NCI-H1105 (cell line): ENCODE results near the gene PRDX5.
A peak's percentile ranks its signal among the peaks of the same experiment; 100 is the strongest.

Source experiments
- DNase-seq: peaks from one replicate; lab custom pipeline; 2025; lab: John Stamatoyannopoulos, UW

Gene PRDX5

DNA sequence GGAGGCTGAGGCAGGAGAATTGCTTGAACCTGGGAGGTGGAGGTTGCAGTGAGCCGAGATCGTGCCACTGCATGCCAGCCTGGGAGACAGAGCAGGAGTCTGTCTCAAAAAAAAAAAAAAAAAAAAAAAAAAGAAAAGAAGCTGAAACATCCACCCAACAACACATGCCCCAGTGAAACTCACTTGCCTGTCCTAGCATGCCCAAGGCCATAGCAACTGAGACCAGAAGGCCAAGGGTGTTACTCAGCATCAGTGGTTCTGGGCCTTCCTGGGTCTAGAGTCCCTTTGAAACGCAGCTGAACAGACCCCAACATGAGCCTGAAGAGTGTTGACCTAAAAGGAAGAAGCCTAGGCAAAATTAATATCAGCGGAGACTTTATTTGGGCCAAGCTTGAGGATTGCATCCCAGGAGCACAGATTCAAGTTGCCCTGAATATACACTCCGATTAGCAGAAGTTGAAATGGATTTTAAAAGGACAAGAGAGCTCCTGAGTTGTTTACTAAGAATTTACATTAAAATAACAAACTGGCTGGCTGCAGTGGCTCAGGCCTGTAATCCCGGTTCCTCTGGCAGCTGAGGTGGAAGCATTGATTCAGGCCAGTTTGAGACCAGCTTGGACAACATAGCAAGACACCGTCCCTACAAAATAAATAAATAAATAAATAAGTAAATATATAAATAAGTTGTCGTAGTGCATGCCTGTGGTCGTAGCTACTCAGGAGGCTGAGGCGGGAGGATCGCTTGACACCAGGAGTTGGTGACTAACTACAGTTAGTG, 7.0 kb downstream of the PRDX5 start:
- DNase-seq: no peak

DNA sequence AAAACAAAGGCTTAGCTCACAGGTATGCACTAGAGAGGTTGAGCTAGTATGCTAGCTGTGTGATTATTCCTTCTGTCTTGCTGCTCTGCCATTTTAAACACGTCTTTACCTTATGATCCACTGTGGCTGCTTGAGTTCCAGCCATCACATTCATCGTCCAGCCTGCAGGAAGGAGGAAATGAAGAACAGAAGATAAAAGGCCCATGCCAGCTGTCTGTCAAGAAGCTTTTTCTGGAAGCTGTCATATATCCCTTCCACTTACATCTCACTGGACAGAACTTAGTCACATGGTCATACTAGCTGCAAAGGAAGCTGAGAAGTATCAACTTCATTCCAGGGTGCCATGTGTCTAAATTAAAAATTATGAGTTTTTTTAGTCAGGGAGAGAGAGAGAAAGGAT, 9.5 kb downstream of the PRDX5 start:
- no peak for DNase-seq

DNA sequence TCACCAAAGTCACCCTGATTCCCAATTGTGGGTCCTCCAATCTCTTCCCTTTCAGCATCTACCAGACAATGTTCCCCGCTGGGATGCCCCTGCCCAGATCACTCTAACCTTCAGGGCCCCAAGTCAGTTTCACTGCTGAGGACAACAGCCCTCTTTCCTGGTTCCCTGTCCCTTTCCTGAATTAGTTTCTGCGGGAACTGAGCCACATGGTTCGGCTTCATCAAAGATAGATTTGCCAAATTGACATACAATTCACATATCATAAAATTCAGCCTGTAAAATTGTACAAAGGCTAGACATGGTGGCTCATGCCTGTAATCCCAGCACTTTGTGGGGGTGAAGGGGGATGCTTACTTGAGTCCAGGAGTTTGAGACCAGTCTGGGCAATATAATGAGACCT, 10.1 kb downstream of the PRDX5 start:
- no peak for DNase-seq

DNA sequence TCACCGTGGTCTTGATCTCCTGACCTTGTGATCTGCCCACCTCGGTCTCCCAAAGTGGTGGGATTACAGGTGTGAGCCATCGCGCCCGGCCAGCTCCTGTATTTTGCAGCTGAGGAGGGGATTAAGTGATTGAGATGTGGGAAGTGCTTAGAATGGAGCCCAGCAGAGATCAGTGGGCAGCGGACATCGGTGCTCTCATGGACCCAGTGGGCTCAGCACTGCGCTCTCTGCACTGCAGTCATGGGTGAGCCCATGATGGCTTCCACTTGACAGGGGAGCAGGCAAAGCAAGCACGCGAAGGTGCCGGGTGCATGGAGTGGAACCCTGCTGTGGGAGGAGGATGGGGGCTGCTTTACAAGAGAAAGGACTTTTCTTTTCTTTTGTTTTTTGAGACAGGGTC, 13.0 kb downstream of the PRDX5 start:
- DNase-seq: no peak

DNA sequence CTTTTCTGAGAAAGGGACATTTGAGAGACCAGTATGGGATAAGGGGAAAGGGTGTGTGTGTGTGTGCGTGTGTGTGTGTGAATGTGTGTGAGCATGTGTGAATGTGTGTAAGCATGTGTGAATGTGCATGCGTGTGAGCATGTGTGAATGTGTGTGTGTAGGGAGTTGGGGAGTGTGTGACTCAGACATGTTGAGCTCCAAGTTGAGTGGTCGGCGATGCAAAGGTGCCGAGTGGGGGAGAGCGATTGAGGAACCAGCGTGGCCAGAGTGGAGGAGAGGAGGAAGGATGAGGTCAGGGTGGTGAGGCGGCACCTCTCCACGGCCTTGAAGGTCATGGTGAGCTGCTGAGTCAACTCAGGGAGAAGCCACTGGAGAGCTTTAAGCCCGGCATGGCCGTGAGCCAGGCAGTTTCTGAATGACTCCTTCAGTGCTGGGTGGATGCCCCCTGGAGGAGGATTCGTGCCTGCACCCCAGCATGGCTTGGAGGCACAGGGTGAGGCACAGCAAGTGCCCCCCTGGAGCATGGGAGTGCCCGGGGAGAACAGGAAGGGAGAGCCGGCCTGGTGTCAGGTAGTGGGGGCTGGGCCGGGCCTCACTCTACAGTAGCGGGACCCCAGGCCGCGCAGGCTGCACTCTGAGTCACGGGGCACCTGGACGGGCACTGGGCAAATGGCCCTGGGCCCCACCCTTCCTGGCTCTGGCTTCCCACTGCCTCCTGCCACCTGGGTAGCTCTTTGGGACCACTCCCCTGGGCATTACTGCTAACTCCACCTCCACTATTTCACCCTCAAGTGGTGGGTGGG, 13.8 kb downstream of the PRDX5 start:
- no peak for DNase-seq

DNA sequence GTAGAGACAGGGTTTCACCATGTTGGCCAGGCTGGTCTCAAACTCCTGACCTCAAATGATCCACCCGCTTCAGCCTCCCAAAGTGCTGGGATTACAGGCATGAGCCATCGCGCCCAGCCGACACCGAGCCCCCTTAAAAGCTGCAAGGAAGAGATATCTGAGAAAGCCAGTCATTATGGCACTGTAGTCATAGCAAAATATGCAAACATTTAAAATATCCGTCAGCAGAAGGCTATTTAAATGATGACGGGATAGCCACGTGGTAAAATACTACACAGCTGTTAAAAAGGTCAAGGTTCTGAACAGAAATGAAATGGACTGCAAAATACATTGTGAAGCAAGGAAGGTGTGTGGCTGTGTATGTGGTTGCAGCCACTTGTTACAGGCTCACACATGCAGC, 15.6 kb downstream of the PRDX5 start:
- no peak for DNase-seq

DNA sequence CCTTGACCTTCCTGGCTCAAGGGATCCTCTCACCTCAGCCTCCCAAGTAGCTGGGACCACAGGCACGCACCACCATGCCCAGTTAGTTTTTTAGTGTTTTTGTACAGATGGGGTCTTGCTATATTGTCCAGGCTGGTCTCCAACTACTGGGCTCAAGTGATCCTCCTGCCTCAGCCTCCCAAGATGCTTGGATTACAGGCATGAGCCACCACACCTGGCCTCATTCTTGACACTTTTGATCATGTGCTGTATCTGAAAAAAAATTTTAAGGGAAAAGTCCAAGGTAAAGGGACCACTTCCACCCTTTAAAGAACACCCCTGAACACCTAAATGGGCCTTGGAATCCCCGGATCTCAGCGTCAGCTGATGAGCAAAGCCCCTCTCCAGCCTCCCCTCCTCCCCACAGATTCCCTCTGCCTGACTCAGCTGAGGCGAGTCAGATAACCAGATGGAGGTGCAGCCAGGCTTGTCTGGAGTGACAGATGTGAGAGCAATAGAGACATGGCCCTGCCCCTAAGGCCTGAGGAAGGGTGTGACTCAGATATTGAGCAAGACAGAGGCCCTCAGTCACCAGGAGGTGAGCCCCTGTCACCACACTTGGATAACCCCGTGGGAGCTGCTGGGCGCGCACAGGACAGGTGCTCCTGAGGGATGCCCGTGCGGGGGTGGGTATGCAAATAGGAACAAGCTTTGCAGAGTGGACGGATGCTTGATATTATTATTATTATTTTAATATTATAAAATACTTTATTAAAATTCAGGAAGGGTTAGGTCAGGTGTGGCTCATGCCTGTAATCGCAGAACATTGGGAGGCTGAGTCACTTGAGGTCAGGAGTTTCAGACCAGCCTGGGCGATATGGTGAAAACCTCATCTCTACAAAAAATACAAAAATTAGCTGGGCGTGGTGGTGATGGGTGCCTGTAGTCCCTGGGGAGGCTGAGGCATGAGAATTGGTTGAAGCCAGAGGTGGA, 17.1 kb downstream of the PRDX5 start:
- DNase-seq: peak; percentile 33

DNA sequence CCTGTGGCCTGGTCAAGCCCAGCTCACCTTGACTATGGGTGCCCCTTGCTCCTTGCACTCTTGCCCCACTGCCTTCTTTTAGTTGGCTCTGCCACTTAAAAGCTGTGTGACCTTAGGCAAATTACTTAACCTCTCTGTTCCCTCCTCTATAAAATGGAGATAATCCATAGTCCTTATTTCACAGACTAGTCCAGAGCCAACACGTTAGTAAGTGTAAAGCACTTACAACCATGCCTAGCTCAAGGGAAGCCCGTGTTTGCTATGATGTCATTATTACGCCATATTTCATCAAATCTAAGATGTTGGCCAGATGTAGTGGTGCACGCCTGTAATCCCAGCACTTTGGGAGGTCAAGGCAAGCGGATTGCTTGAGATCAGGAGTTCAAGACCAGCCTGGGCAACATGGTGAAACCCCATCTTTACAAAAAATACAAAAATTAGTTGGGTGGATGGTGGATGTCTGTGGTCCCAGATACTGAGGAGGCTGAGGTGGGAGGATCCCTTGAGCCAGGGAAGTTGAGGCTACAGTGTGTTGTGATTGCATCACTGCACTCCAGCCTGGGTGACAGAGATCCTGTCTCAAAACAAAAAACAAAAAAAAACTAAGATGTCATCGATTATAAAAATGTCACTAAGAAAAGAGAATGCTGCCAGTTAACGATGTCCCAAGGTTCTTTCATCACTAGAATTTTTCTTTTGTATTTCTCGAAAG, 19.8 kb downstream of the PRDX5 start:
- no peak for DNase-seq

DNA sequence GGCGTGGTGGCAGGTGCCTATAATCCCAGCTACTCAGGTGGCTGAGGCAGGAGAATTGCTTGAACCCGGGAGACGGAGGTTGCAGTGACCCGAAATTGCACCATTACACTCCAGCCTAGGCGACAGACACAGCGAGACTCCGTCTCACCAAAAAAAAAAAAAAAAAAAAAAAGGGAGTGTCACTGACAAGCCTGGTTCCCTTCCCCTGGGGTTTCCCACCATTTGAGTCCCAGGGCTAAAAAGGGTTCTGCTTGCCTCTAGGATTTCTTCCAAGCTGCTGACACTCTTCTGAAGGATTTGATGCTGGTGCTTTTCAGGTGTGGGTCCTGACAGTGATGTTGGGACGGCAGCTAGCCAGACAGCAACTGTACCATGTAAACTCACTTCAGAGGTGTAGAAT, 20.8 kb downstream of the PRDX5 start:
- DNase-seq: no peak

DNA sequence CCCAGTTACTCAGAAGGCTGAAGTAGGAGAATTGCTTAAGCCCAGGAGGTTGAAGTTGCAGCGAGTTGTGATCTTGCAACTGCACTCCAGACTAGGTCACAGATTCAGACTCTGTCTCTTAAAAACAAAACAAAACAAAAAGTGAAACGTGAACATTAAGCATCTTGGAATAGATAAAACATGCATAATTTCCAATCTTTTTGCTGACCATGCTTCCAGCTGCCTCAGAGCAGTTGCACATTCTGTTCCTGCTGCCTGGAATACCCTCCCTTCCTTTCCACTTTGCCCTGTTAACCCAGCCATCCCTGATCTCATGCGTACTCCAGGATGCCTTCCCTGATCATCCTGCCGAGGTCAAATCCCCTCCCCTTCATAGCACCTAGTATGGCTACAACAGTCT, 21.4 kb downstream of the PRDX5 start:
- no peak for DNase-seq

DNA sequence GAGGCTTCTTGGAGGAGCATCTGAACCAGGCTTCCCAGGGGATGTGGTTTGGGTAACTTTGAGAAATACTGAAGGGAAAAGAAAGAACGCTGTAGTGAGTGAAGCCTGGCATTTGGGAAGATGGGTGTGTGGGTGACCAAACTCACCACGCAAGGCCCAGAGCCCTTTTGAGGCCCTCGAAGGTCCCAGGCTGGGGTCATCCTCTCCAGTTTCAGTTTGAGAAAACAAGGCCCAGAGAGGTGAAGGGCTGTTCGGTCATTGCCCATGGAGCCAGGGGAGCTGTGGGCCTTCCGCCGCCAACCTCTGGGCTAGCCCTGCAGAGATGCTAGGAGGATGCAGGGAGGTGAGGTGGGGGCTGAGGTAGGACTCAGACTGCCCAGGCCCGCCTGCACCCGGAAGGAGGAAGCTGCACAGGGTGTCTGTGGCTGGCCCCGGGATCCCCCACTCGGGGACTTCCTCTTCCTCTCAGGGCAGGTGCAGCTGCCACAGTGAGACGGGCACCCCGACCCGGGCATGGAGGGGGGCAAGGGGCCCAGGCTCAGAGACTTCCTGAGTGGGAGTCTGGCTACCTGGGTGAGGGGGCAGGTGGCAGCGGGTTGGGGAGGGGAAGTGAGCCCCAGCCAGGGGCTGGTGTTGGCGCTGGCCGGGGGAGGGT, 22.0 kb downstream of the PRDX5 start, which contains the start of gene CCDC88B:
Gene CCDC88B (plus strand): TSS at position 451 of the 655 bp plus-strand sequence. CDS start 63 bp downstream, at position 514.
- DNase-seq: no peak

DNA sequence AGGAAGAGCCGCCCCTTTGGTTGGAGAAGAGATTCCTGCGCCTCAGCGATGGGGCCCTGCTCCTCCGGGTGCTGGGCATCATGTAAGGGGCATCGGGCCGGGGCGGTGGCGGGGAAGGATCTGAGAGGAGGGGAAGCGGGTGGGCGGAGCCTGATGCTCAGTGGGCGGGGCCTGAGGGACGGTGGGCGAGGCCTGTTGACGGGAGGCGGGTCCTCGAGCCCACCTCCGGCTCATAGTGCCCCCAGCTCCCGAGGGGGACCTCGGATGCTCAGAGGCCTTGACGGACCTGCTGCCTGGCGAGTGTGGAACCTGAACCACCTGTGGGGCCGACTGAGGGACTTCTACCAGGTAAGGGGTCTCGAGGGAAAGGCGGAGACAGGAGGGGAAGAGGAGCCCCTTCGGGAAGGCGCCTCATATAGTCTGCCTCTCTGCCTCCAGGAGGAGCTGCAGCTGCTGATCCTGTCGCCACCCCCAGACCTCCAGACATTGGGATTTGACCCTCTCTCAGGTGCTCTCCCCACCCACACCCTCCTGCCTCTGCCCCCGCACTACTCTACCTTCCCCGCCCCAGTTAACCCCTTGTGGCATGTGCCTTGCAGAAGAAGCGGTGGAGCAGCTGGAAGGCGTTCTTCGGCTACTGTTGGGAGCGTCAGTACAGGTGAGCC, 22.9 kb downstream of the PRDX5 start:
- no peak for DNase-seq

DNA sequence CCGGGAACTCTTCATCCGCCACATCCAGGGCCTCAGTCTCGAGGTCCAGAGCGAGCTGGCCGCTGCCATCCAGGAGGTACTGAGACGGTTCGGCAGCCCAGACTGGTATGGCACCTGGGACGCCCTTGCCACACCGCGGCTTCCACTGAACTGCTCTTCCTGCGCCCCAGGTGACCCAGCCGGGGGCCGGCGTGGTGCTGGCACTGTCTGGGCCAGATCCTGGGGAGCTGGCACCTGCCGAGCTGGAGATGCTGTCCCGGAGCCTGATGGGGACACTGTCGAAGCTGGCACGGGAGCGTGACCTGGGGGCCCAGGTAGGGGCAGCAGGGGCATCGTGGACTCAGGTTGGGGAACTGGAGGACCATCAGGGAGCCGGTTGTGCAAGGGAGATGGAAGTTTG, 23.5 kb downstream of the PRDX5 start:
- no peak for DNase-seq

DNA sequence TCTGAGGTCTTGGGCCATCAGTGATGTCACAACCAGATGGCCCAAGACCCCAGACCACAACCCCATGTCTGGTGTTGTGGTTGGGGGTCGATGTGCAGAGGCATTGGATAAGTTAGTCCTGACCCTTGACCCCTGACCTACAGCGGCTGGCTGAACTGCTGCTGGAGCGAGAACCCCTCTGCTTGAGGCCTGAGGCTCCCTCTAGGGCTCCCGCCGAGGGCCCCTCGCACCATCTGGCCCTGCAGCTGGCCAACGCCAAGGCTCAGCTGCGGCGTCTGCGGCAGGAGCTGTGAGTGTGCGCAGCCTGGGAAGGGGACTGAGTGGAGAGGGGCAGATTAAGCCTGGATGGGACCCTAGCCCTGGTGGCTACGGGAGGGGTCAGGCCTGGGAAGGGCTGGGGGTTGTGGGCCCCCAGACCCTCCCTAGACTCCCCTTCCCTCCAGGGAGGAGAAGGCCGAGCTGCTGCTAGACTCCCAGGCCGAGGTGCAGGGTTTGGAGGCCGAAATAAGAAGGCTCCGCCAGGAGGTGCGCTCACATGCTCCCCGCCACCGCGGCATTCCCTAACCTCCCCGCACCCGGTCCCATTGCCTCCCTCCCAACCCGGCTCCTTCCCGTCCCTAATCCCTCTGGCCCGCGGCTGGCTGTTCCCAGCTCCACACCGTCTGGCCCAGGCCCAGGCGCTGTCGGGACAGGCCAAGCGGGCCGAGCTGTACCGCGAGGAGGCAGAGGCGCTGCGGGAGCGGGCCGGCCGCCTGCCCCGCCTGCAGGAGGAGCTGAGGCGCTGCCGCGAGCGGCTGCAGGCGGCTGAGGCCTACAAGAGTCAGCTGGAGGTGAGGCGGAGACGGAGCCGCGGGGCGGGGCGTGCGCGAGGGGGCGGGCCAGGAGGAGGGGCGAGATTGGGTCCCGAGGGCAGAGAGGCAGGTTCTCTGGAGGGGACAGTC, 24.2 kb downstream of the PRDX5 start:
- DNase-seq: peak; percentile 44

DNA sequence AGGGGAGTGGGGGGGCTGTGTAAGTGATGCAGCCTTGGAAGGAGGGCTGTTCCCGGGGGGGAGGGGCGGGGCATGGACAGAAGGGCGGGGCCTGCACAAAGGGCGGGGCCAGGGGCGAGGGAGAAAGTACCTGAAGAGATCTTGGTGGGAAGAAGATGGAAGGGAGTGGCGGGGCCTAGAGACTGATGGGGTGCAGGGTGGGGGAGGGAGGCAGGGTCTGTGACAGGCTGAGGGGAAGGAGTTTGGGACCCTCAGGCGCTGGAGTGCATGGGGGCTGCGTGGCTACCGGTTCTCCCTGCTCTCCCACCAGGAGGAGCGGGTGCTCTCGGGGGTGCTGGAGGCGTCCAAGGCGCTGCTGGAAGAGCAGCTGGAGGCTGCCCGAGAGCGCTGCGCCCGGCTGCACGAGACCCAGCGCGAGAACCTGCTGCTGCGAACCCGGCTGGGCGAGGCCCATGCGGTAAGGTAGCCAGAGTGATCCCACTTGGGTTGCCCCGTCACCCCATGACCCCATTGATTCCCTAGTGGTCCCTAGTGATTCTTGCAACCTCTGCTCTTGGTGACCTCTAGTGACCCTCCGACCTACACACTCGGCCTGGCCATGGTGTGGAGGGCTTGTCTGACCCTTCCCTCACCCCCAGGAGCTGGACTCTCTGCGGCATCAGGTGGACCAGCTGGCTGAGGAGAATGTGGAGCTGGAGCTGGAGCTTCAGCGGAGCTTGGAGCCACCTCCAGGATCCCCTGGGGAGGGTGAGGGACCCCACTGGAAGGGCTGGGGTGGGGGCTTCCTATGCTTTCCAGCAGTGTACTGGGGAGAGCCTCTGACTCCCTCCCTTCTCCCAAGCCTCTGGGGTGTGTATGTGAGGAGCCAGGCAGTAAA, 25.2 kb downstream of the PRDX5 start:
- peak; percentile 24 for DNase-seq

DNA sequence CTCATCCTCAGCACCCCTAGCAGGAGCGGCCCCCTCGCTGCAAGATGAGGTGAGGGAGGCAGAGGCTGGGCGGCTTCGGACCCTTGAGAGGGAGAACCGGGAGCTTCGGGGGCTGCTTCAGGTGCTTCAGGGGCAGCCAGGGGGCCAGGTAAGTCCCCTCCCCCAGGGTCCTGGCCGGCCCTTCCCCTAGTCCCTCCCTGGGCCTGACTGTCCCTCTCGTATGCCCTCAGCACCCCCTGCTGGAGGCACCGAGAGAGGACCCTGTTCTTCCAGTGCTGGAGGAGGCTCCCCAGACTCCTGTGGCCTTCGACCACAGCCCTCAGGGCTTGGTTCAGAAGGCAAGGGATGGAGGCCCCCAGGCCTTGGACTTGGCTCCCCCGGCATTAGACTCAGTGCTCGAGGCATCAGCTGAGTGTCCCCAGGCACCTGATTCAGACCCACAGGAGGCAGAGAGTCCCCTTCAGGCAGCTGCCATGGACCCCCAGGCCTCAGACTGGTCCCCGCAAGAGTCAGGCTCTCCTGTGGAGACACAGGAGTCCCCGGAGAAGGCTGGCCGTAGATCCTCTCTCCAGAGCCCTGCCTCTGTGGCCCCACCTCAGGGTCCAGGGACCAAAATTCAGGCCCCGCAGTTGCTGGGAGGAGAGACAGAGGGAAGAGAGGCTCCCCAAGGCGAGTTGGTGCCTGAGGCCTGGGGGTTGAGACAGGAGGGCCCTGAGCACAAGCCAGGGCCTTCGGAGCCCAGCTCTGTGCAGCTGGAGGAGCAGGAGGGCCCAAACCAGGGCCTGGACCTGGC, 26.0 kb downstream of the PRDX5 start:
- no peak for DNase-seq

DNA sequence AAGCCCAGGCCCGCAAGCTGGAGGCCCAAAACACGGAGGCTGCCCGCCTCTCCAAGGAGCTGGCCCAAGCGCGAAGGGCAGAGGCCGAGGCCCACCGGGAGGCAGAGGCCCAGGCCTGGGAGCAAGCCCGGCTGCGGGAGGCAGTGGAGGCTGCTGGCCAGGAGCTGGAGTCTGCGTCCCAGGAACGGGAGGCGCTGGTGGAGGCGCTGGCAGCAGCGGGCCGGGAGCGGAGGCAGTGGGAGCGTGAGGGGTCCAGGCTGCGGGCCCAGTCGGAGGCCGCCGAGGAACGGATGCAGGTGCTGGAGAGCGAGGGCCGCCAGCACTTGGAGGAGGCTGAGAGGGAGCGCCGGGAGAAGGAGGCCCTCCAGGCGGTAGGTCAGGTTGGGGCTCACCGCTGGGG, 26.9 kb downstream of the PRDX5 start:
- DNase-seq: no peak
